Cardiac atrium fibroblast (primary cell): Measurements from ENCODE around the gene MT1B. TPM values are rescaled to one million over a fixed set of nuclear protein-coding genes. Genes with fewer than 3 reads are reported as not detected.

Experiments
- total RNA-seq: library from RNA; depleted of rRNA; stranded (reverse); fragments of >200 nt; gene quantifications from 2 replicates; pipeline ENCODE4 v1.2.3, GENCODE V29; 2015

The MT1B gene
- not detected in 2 replicates for total RNA-seq

DNA sequence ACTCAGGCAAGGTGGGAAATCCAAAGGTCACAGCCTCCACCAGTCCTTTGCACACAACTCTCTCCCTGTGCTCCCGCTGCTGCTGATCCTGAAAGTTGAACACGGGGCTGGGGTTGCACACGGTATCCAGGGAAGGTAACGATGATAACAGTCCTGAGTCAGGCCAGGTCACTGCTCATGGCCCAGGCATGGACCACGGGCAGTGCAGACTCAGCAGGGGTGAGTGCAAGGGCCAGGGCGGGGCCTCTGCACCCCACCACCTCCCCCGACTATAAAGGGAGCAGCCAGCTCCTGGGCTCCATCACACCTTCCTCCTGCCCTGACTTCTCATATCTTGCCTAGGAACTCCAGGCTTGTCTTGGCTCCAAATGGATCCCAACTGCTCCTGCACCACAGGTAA lies at the start of gene MT1B:
Gene MT1B (plus strand): TSS at position 301 of the 400 bp plus-strand sequence. CDS start 68 bp downstream, at position 369.

DNA sequence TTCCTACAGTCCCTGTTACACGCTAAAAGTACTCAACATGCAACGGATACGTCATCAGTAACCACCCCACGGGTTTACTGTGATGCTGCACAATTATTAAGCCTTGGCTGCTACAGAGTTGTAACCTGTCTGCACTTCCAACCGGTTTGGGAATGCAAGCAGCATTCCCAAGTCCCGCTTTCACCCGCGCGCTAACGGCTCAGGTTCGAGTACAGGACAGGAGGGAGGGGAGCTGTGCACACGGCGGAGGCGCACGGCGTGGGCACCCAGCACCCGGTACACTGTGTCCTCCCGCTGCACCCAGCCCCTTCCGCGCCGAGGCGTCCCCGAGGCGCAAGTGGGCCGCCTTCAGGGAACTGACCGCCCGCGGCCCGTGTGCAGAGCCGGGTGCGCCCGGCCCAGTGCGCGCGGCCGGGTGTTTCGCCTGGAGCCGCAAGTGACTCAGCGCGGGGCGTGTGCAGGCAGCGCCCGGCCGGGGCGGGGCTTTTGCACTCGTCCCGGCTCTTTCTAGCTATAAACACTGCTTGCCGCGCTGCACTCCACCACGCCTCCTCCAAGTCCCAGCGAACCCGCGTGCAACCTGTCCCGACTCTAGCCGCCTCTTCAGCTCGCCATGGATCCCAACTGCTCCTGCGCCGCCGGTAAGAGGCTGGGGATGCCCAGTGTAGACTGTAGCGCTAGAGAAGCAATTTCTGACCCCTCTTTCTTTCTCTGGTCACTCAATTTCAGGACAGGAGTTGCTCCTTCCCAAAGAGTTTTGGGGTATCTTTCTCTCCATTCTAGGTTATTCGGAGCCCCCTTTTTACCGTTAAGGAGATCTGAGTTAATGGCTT lies 43.4 kb upstream of the MT1B start, which contains the start of gene MT2A:
Gene MT2A (plus strand): TSS at position 542 of the 833 bp plus-strand sequence. CDS start 72 bp downstream, at position 614.

DNA sequence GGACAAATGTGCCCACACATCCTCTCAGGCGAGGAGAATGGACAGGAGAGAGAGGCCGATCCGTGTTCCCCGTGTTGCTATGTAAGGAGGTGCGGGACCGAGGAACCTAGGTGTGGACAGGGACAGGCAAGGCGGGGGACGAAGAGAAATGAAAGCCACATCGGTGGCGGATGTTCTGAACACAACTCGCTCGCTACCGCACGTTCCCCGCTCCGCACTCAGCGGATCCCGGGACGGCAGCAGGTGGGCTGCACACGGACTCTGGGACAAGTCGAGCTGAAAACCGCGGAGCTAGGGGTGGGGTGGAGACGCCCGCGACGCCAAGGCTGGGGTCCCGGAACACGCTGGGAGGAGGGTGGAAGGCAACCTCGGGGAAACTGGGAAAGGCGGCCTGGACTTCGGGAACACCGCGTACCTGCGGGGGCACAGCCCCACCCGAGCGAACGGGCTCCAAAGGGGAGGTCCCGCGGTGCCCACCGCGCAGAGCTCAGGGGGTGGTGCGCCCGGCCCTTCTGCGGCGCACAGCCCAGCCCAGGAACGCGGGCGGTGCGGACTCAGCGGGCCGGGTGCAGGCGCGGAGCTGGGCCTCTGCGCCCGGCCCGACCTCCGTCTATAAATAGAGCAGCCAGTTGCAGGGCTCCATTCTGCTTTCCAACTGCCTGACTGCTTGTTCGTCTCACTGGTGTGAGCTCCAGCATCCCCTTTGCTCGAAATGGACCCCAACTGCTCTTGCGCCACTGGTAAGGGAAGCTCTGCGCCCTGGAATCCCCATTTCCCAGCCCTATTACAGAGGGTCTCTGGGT lies 26.3 kb upstream of the MT1B start, which contains the start of gene MT1E:
Gene MT1E (plus strand): TSS at position 642 of the 803 bp plus-strand sequence. CDS start 71 bp downstream, at position 713.

DNA sequence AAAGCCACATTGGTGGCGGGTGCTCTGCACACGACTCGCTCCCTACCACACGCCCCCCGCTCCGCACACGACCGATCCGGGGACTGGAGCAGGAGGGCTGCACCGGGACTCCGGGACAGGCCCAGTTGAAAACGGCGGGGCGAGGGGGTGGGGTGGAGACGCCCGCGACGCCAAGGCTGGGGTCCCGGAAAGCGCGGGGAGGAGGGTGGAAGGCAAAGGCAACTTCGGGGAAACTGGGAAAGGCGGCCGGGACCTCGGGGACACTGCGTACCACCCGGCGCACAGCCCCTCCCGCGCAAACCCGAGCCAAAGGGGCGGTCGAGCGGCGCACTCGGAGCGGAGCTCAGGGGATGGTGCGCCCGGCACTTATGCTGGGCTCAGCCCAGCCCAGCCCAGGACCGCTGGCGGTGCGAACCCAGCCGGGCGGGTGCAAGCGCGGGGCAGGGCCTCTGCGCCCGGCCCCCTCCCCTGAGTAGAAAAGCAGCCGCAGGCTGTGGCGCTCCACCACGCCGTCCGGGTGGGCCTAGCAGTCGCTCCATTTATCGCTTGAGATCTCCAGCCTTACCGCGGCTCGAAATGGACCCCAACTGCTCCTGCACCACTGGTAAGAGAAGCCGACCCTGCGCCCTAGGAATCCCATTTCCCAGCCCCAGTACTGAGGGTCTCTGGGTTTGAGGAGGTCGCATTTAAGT lies 19.4 kb upstream of the MT1B start, which contains the start of gene MT1M:
Gene MT1M (plus strand): TSS at position 504 of the 692 bp plus-strand sequence. CDS start 73 bp downstream, at position 577.

DNA sequence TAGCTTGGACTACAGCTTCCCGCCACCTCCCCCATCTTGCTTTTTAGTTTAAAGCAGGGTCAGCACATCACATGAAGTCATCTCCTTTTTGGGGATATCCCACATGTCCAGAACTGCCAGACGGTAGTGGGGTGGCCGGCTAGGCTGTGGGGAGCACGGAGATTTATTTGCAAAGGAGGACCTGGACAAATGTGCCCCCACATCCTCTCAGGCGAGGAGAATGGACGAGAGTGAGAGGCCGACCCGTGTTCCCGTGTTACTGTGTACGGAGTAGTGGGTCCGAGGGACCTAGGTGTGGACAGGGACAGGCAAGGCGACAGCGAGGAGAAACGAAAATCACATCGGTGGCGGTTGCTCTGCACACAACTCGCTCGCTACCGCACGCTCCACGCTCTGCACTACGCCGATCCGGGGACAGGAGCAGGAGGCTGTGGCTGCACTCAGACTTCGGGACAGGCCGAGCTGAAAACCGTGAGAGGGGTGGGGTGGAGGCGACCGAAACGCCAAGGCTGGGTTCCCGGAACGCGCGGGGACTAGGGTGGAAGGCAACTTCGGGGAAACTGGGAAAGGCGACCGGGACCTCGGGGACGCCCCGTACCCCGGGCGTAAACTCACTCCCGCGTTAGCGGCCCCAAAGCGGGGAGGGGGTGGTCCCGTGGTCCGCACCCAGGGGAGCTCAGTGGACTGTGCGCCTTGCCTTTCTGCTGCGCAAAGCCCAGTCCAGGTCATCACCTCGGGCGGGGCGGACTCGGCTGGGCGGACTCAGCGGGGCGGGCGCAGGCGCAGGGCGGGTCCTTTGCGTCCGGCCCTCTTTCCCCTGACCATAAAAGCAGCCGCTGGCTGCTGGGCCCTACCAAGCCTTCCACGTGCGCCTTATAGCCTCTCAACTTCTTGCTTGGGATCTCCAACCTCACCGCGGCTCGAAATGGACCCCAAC lies 13.6 kb upstream of the MT1B start, which contains the start of gene MT1A:
Gene MT1A (plus strand): TSS at position 853 of the 937 bp plus-strand sequence. CDS start 73 bp downstream, at position 926.

DNA sequence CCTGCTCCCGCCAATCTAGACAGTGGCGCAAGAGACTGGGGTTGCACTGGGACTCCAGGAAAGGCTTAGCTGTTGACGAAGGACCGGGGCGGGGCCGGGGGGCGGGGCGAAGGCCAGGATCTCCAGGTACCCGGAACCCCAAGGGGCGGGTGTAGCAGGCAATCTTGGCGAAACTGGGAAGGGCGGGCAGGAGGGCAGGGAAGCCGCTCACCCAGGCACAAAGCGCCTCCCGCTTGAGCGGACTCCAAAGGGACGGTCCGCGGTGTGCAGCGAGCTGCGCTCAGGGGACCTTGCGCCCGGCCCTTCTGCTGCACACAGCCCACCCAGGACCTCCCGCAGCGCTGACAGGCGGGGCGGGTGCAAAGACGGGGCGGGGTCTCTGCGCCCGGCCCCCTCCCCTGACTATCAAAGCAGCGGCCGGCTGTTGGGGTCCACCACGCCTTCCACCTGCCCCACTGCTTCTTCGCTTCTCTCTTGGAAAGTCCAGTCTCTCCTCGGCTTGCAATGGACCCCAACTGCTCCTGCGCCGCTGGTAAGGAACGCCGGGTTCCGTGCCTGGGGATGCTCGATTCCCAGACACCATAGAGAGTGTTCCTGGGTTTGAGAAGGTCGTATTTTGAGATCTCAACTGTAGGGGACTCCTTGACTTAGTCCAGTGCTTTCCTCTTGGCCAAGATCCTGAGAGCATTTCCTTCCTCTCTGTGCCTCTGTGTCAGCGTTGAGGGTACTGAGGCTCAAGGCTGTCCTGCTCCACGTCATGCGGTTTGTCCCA lies 6.1 kb downstream of the MT1B start, which contains the start of gene MT1F:
Gene MT1F (plus strand): TSS at position 405 of the 772 bp plus-strand sequence. CDS start 100 bp downstream, at position 505.

DNA sequence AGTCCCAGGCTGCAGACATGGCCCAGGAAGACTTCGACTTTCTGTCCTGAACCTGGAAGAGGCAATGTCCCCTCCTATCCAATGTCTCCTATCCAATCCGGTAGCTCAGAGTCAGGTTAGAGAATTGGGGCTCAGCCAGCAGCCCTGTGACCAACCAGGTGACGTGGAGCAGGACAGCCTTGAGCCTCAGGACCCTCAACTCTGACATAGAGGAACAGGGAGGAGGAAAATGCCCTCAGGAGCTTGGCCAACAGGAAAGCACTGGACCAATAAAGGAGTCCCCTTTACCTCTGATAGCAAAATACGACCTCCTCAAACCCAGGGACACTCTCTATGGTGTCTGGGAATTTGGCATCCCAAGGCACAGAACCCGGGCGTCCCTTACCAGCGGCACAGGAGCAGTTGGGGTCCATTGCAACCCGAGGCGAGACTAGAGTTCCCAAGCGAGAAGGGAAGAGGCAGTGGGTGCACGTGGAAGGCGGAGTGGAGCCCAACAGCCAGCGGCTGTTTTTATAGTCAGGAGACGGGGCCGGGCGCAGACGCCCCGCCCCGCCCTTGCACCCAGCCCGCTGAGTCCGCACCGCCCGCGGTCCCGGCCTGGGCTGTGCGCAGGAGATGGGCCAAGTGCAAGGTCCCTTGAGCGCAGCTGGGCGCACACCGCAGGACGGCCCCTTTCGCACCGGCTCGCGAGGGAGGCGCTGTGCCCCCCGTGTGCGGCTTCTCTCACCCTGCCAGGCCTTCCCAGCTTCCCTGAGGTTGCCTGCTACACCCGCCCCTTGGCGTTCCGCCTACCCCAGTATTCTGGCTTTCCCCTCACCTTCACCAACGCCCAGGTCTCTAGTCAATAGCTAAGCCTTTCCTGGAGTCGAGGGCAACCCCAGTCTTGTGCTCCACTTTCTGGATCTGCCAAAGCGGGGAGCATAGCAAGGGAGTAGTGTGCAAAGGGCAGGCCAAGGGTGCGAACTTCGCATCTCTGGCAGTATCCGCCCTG lies 16.2 kb downstream of the MT1B start, which contains the start of gene MT1G:
Gene MT1G (minus strand): TSS at position 485 of the 991 bp plus-strand sequence. CDS start 72 bp downstream, at position 413.

DNA sequence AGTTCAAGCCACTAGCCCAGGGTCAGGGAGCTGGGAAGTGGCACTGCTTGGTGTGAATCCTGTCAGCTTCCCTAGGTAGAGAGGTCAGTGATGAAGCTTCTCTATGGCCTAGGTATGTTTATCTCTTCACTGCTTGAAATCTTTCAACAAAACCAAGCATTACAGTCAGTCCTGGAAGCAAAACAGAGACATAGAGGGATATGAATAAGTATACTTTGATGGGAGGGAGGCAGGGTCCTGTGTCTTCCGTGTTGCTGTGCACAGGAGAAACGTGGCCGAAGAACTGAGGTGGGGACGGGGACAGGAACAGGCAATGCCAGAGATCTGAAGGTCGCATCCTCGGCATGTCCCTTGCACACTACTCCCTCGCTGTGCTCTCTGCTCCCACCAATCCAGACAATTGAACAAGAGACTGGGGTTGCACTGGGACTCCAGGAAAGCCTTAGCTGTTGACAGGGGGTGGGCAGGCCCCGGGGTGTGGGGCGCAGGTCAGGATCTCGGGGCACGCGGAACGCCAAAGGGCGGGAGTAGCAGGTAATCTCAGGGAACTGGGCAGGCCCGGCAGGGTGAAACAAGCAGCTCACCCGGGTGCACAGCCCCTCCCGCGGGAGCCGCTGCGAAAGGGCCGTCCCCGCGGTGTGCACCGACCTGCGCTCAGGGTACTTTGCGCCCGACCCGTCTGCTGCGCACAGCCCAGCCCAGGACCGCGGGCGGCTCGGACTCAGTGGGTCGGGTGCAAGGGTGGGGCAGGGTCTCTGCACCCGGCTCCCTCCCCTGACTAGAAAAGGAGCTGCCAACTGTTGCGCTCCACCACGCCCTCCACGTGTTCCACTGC lies 17.5 kb downstream of the MT1B start, which contains the start of gene MT1H:
Gene MT1H (plus strand): TSS at position 810 of the 835 bp plus-strand sequence. CDS start 71 bp downstream, outside the sequence.

DNA sequence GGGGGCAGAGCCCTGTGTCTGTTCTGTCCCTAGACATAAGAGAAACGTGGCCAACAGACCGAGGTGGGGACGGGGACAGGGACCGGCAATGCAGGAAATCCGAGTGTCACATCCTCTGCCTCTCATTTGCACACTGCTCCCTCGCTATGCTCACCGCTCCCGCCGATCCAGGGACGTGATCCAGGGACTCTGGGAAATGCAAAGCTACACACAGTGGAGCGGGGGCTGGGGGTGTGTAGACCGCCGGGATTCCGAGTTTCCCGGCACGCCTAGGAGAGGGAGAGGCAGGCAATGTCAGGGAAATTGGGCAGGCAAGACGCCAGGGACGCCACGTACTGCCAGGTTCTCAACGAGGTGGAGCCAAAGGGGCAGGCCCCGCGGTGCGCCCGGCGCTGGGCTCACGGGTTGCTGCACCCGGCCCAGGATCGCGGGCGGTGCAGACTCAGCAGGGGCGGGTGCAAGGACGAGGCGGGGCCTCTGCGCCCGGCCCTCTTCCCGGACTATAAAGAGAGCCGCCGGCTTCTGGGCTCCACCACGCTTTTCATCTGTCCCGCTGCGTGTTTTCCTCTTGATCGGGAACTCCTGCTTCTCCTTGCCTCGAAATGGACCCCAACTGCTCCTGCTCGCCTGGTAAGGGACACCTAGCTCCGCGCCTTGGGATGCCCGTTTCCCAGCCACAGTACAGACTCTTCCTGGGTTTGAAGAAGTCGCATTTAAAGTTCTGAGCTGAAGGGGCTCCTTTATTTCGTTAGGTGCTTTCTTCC lies 30.4 kb downstream of the MT1B start, which contains the start of gene MT1X:
Gene MT1X (plus strand): TSS at position 532 of the 764 bp plus-strand sequence. CDS start 71 bp downstream, at position 603.

Other genes starting within 250 kb of the MT1B start
- gene AMFR, start 226.3 kb upstream of the MT1B start, total RNA-seq: 107 and 127 TPM in 2 replicates
- gene NUDT21, start 200.6 kb upstream of the MT1B start, total RNA-seq: 60.9 and 80.9 TPM in 2 replicates
- 40.3 and 78.2 TPM in 2 replicates for gene OGFOD1, start 200.3 kb upstream of the MT1B start, total RNA-seq
- gene BBS2, start 131.9 kb upstream of the MT1B start, total RNA-seq: 28.7 and 48.4 TPM in 2 replicates
- not detected in 2 replicates for gene MT4, start 86.8 kb upstream of the MT1B start, total RNA-seq
- gene MT3, start 62.4 kb upstream of the MT1B start, total RNA-seq: 0.81 TPM in 1 of 2 replicates, not detected in the other
- gene MT2A, start 43.3 kb upstream of the MT1B start, total RNA-seq: 54.9 and 221 TPM in 2 replicates
- gene MT1E, start 26.1 kb upstream of the MT1B start, total RNA-seq: 44.0 and 78.9 TPM in 2 replicates
- gene MT1M, start 19.2 kb upstream of the MT1B start, total RNA-seq: 0.18 and 0.32 TPM in 2 replicates
- 5.7 and 6.9 TPM in 2 replicates for gene MT1A, start 13.2 kb upstream of the MT1B start, total RNA-seq
- 0.18 TPM in 1 of 2 replicates, not detected in the other for gene MT1F, start 6.1 kb downstream of the MT1B start, total RNA-seq
- gene MT1G, start 16.2 kb downstream of the MT1B start, total RNA-seq: not detected in 2 replicates
- gene MT1H, start 17.9 kb downstream of the MT1B start, total RNA-seq: not detected in 2 replicates
- gene MT1X, start 30.6 kb downstream of the MT1B start, total RNA-seq: 63.2 and 353 TPM in 2 replicates
- gene NUP93, start 78.2 kb downstream of the MT1B start, total RNA-seq: 45.7 and 46.0 TPM in 2 replicates
- not detected in 2 replicates for gene SLC12A3, start 213.3 kb downstream of the MT1B start, total RNA-seq